H7 (cell line): ENCODE data around the gene CHCHD6. TPM values are rescaled to one million over a fixed set of nuclear protein-coding genes. Genes with fewer than 3 reads are reported as not detected.

Experiments
- DNase-seq: peaks from one replicate; pipeline ENCODE4 v3.0.0; 2012
- H3K27me3 ChIP-seq: 2 replicates; pipeline ENCODE4 v1.6.0; 2011; ENCODE audit warnings: mild to moderate bottlenecking, low read length; ENCODE audit not compliant: control insufficient read depth, insufficient read depth
- H3K36me3 ChIP-seq: replicated peaks from 2 replicates; pipeline ENCODE4 v1.5.1; 2011; ENCODE audit warnings: low read length; ENCODE audit not compliant: control insufficient read depth, insufficient read depth
- H3K4me3 ChIP-seq: 2 replicates; pipeline ENCODE4 v1.5.1; 2011; ENCODE audit warnings: low read depth, mild to moderate bottlenecking, control low read depth, low read length, moderate library complexity; ENCODE audit not compliant: insufficient read depth
- total RNA-seq: library from RNA; depleted of rRNA; stranded (reverse); fragments of >200 nt; shearing (Covaris generic); gene quantifications from 2 replicates; pipeline ENCODE4 v1.2.3, GENCODE V29; 2014

The CHCHD6 gene
- total RNA-seq, 1 experiment from 2014 or later, result 19.5 TPM

- no peaks in the 10 kb centered on the region for H3K36me3 ChIP-seq
- no peak for DNase-seq
- no peaks in the 10 kb centered on the region for H3K27me3 ChIP-seq
- no peak overlapping the region for H3K4me3 ChIP-seq
These were observed 187.1 kb downstream of the CHCHD6 start for GRCh38 chr3:126891141-126891540.

DNA sequence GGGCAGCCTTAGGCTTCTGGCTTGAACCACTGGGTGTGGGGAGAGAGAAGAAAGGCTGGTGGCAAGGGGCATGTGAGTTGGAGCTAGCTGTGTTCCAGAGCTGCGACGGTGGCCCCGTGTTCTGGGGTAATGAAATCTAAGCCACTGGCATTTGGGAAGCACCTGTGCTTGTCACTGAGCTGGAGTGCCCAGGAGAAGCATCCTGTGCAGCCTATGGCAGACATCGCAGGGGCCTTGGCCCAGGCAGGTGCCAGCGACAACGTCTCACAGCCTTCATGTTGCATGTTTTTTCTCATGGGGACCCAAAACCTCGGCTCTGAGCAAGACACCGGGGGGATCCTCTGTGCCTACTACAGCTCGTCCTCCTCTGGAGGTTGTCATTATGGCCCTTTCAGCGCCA, 187.8 kb downstream of the CHCHD6 start:
- no peak for DNase-seq
- no peak overlapping the region for H3K4me3 ChIP-seq
- no peaks in the 10 kb centered on the region for H3K36me3 ChIP-seq
- H3K27me3 ChIP-seq, result no peaks in the 10 kb centered on the region

DNA sequence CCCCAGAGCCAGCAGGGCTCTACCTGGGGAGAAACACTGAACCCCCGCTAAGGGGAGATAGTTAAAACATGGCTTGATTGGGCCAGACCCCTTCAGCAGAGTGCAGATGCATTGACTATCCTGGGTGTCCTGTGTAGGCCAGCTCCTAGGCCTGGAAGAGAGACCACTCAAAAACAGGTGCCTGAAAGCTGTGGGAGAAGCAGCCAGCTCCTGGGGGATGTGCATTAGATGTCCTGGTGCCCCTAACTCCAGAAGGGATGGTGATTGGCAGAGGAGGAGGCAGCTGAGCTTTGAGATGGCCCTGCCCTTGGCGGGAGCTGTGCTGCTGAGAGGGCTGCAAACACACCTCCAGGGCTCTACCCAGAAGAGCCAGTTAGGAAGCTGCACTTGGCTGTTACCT, 189.6 kb downstream of the CHCHD6 start:
- H3K36me3 ChIP-seq, result no peaks in the 10 kb centered on the region
- DNase-seq, result no peak
- H3K27me3 ChIP-seq, result no peaks in the 10 kb centered on the region
- H3K4me3 ChIP-seq, result no peak overlapping the region

- H3K27me3 ChIP-seq, result no peaks in the 10 kb centered on the region
- no peaks in the 10 kb centered on the region for H3K36me3 ChIP-seq
- H3K4me3 ChIP-seq, result no peak overlapping the region
These were observed 190.4 kb downstream of the CHCHD6 start for GRCh38 chr3:126894475-126894874.

DNA sequence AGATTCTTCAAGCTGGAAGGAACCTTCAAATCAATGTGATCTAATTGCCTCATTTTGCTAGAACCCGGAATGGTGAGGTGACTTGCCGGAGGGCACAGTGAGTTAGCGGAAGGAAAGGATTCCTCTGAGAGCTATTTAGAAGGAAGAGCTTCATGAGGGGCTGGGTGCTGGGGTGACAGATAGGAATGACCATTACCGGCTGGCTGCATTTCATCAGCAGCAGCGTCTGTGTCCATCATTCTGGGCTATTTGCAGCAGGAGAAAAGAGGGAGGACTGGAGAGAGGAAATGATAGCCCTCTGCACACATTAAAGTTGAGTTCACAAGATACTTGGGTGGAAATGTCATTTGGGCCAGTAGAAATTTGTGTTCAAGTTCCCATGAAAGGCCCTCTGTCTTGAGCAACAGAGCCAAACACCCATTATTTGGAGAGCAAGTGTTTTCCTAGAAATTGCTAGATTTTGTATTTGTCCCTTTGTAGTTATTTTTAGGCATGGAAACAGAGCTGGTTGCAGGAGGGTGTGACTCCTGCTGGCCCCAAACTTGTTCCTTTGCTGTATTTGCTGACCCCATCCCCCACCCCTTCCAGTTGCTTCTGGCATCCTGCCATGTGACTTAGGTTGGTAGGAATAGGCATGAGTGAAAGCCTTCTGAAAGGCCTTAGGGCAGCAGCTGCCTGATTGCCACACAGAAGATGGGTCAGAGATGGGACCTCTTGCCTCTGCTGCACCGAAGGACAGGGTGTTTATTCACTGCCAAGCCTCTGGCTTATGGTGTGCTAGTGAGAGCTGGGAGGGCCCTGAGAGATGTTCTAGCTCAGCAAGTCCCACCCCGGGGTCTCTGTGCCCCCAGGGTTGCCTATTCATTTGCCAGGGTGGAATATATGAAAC, 191.4 kb downstream of the CHCHD6 start:
- Histone ChIP-seq H3K27me3 (no peaks in the 10 kb centered on the region), H3K4me3 (no peak overlapping the region), H3K36me3 (no peaks in the 10 kb centered on the region)
- DNase-seq, result no peak

More at GRCh38 chr3:126894475-126894874, 190.4 kb downstream of the CHCHD6 start:
- DNase-seq, result no peak

GRCh38 chr3:126896067-126896441, 192.0 kb downstream of the CHCHD6 start:
- no peaks in the 10 kb centered on the region for H3K36me3 ChIP-seq
- DNase-seq, result no peak
- no peaks in the 10 kb centered on the region for H3K27me3 ChIP-seq
- no peak overlapping the region for H3K4me3 ChIP-seq

- Histone ChIP-seq H3K4me3 (no peak overlapping the region), H3K36me3 (no peaks in the 10 kb centered on the region), H3K27me3 (no peaks in the 10 kb centered on the region)
- DNase-seq, result no peak
These were observed 192.9 kb downstream of the CHCHD6 start for GRCh38 chr3:126896968-126897367.

DNA sequence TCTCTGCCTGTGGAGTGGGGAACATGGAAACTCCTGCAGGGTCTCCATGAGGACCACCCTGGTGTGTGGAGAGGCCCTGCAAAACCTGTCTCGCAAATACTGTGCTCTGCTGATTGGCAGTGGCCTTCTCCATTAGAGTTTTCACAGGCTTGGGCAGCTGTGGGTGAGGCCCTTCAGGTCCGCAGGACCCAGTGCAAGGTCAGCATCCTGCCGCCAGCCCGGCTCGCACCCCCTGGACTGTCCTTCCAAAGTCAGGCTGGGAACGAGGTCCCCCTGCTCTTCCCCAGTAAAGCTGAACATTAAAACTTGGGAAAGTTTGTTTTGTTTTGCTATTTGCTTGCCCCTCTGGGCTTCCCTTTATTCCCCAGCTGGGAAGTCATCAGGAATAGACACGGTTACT, 193.9 kb downstream of the CHCHD6 start:
- no peaks in the 10 kb centered on the region for H3K27me3 ChIP-seq
- H3K4me3 ChIP-seq, result no peak overlapping the region
- DNase-seq, result no peak
- H3K36me3 ChIP-seq, result no peaks in the 10 kb centered on the region

DNA sequence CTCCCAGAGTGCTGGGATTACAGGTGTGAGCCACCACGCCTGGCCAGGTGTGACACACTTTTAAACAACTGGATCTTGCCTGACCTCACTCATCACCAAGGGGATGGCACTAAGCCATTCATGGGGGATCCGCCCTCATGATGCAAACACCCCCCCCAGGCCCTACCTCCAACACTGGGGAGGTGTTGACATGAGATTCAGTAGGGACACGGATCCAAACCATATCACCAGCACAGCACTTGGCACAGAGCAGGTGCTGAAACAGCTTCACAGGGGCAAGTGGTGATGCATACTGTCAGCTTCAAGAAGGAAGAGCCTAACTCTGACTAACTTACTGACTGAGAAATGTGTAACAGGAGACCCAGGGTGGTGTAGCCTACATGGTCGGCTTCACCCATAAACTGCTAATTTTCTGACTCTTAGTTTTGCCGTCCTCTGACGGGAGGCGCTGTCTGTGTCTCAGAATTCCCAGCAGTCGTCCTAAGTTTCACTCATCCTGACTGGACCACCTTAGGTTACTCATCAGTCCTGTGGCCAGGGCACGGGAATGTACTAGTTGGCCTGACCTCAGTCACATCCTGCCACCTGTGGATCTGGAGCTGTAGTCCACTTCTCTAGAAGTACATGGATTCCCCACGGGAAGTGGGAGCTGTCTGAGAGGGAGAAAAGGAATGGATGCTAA, 197.0 kb downstream of the CHCHD6 start:
- no peaks in the 10 kb centered on the region for H3K27me3 ChIP-seq
- no peak overlapping the region for H3K4me3 ChIP-seq
- DNase-seq, result no peak
- no peaks in the 10 kb centered on the region for H3K36me3 ChIP-seq

DNA sequence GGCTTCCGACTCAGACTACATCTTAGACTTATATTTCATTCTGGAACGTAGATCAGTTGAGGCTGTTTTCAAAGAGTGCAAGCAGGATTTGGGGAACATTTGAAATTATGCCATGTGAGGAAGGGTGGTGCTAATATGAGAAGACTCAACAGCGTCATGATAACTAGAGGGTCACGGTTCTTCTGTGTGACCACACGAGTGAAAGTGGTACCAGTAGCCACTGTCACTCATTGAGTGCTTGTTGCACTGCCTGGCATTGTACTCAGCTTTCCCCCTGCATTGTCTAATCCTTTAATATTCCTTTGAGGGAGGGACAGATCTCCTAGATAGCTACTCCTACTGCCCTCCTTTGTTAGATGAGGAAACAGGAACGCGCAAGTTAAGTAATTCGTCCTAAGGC, 197.6 kb downstream of the CHCHD6 start:
- no peak for DNase-seq
- no peaks in the 10 kb centered on the region for H3K27me3 ChIP-seq
- no peak overlapping the region for H3K4me3 ChIP-seq
- no peaks in the 10 kb centered on the region for H3K36me3 ChIP-seq

DNA sequence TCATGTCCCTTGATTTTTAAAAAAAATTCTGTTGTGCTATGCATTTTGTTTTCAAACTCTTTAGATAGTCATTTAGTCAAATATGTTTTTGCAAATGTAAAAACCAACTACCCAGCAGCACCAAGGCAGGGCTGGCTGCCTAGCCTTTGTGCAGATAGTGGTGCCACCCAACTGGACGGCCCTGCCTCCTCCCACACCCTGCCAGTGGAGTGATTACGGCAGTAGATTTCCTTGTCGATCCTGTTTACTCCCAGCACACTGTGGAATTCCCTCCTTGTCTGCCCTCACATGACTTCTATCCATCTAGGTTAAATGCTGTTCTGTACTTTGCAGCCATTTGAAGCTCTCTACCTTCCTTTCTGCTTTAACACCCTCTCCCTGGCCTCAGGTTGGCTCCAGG, 199.5 kb downstream of the CHCHD6 start:
- Histone ChIP-seq H3K4me3 (no peak overlapping the region), H3K36me3 (no peaks in the 10 kb centered on the region), H3K27me3 (no peaks in the 10 kb centered on the region)
- DNase-seq, result no peak

- Histone ChIP-seq H3K27me3 (no peaks in the 10 kb centered on the region), H3K4me3 (no peak overlapping the region), H3K36me3 (no peaks in the 10 kb centered on the region)
- DNase-seq, result no peak
These were observed 203.5 kb downstream of the CHCHD6 start for GRCh38 chr3:126907557-126907956.

DNA sequence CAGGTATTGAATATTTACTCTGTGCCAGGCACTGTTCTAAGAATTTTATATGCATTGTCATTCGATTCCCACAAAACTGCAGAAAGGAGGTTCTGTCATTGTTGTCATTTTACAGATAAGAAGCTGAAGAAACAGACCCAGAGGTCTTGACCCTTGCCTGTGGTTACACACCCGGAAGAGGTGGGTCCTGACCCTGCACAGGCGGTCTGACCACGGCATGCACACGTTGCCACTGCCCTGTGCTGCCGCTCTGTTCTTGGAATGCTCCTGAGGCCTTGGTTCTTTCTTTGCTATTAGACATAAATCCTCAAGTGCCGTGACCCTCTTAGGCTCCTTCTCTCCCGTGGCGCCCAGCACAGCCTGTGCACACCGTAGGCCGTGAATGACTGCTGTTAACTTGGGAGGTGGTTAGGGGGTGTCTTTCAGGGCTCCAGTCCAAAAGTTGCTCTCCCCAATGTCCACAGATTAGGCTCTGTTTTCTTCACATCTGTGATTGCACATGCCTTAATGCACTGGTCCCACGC, 204.8 kb downstream of the CHCHD6 start:
- no peaks in the 10 kb centered on the region for H3K36me3 ChIP-seq
- H3K4me3 ChIP-seq, result no peak overlapping the region
- DNase-seq, result no peak
- no peaks in the 10 kb centered on the region for H3K27me3 ChIP-seq

GRCh38 chr3:126910231-126910630, 206.2 kb downstream of the CHCHD6 start:
- no peak for DNase-seq
- Histone ChIP-seq H3K27me3 (no peaks in the 10 kb centered on the region), H3K36me3 (no peaks in the 10 kb centered on the region), H3K4me3 (no peak overlapping the region)
